Fibroblast of gingiva (primary cell): ENCODE results near the gene CPAMD8.

Source experiments
- DNase-seq: peaks from one replicate; pipeline ENCODE4 v3.0.0-alpha.2; 2011; ENCODE audit warnings: low read depth

Gene CPAMD8

DNA sequence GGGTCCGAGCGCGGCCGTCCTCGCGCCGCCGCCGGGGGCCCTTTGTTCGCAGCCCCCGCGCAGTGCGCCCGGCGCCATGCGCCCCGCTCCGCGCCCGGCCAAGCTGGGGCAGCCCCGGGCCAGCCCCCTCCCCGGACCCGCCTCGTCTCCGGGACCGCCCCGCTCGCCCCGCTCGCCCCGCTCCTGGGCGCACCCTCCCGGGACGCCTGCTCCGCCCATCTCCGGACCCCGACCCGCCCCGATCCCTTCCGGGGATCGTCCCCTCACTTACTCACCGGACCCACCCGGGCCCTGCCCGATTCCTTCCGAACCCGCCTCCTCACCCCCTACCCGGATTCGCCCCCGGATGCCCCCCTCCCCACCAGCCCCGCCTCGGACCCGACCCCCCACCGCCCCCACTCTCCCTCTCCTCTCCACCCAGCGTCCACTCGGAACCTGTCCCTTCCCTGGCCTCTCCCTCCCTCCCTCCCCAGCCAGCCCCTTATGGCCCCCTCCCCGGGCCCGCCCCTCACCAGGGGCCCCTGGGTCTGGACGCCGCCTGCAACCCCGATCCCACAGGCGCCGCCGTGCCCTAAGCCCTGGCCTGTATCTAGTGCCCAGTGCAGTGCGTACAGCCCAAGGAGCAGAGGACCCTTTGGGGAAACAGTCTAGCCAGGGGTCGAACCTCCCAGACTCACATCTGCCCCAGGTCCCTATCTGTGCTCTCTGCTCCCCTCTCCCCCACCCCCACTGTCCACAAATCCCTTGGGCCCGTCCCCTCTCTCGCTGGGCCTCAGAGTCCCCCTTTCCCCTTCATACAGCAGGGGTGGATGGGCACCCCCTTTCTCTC is at the start of gene CPAMD8:
Gene CPAMD8, minus strand, starts transcription at position 105 of the 829 bp plus-strand sequence. CDS start 168 bp downstream, outside the sequence.
- no peak for DNase-seq

GRCh38 chr19:17075864-17076542 is 49.4 kb upstream of the CPAMD8 start:
- no peak for DNase-seq

DNA sequence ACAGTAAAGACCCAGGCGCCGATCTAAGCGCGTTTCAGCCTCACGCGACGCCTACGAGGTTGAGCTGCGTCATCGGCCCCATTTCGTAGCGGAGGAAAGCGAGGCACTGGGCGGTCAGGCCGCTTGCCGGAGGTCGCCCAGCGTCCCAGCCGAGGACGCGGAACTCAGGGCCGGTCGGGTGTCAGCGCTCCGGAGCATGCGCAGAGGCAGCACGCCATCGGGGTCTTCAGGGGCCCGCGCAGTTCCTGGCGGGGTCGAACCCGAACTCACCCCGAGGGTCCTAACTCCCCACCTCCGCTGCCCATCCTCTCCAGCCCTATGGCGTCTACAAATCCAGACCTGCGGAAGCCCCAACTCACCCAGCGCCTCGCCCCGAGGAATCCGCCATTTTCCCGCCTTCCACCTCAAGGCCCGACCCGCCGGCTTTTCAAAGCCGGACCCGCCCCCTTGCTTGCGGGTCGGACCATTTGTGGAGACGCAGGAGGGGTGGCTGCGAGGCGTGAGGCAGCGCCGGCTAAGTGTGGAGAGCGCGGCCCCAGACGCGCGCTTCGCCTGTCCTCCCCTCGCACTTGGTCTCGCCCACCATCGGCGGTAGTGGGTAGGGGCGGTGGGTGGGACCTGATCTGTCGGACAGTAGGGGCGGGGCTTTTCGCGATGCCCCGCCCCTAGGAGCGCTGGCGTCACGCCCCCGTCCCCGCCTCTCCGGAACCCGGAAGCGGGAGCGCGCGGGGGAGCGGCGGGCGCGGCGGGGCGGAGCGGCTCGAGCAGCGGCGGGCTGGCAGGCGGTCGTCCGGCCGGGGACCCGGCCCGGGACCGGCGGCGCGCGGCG is 48.6 kb upstream of the CPAMD8 start, which contains the start of the genes HAUS8 and MYO9B:
Gene HAUS8, minus strand, starts transcription at position 418 of the 829 bp plus-strand sequence. Its CDS starts 30 bp downstream, at position 388.
Gene MYO9B, plus strand, starts transcription at position 743 of the 829 bp plus-strand sequence. CDS start 25,941 bp downstream, outside the sequence.
- DNase-seq = peak; percentile 100

DNA sequence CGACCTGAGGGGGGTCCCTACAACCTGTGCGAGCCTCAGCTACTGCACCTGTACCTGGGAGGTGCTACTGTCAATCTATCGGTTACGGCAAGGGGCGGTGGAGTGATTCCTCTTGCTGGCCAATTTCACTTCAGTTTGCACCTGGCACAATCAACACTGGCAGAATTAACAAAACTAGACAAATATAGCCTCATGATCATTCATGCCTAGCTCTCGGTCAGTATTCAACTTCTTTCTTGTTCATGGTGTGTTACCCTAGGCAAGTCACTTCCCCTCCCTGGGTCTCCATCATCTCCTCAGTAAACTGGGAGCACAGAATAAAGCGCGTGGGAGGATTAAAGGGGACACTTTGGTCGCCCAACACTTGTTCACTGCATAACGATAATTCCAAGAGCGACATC is 48.0 kb upstream of the CPAMD8 start:
- no peak for DNase-seq

DNA sequence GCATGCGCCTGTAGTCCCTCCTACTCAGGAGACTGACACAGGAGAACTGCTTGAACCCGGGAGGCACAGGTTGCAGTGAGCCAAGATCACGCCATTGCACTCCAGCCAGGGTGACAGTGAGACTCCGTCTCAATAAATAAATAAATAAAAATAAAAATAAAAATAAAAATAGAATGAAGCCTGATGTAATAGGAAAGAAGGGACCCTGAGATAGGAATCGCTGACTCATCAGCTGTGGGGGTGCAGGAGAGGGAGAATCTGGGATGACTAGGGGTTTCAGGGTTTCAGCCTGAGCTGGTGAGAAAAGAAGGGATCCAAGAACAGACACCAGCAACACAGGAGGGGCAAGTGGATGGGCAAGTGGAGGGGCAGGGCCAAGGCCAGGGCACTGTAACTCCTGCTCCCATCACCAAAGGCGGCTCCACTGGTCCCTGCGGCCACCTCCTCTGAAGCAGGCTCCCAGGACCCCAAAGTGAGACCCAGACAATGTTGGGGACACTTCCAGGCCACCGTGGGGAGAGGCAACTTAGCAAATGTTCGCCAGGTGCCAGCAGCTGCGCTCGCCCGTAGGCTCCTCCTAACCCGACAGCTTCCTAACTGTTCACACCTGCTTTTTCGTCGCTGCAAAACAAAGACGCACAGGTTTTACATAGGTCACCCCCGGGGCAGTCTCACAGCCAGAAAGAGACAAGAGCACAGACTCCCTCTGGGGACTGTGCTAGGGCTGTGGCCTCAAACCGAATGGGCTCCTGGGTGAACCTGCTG is 47.4 kb upstream of the CPAMD8 start:
- DNase-seq = no peak

GRCh38 chr19:17070912-17071311 is 44.3 kb upstream of the CPAMD8 start:
- no peak for DNase-seq

DNA sequence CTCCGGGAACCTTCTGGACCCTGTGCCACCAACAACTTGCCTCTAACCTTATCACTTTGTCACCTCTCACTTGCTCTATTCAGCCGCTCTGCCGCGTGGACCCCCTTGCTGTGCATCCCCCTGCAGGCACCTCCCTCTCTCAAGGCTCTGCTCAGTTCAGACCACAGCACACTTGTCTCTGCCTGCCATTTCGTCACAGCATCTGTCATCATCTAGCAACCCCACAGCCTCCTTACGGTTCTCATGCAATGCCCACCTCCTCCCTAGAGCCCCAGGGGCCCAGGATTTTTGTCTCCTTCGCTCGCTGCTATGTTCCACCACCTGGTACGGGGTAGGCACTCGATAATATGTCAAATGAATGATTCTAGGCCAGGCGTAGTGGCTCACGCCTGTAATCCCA is 43.8 kb upstream of the CPAMD8 start:
- no peak for DNase-seq

DNA sequence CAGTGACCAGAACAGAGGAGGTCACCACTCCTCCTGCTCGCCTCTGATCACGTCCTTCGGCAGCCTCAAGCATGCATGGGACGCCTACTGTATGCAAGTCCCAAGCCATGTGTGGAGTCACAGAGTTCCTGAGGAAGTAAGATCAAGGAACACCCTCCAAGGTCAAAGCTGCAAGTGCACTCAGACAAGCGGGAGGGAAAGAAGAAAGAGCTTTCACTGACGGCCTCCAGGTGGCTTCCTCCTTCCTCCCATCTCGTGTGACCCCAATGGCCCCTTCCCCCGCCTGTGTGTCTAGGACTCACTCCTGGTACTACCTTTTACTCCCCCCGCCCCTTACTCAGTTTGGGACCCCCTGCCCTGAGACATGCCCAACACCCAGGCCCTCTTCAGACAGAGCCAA is 42.6 kb upstream of the CPAMD8 start:
- no peak for DNase-seq

DNA sequence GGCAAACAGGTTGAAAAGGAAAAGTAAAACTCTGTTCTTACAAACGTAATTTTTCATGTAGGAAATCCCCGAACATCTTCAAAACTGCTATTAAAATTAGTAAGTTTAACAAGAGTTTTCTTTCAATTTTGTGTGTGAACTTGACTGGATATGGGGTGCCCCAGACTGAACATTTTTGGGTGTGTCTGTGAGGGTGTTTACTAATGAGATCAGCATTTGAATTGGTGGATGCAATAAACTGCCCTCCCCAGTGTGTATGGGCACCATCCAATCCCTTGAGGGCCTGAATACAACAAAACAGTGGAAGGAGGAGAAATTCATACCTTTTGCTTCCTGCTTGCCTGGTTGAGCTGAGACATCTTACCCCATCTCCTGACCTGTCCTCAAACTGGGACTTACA is 36.8 kb upstream of the CPAMD8 start:
- no peak for DNase-seq

DNA sequence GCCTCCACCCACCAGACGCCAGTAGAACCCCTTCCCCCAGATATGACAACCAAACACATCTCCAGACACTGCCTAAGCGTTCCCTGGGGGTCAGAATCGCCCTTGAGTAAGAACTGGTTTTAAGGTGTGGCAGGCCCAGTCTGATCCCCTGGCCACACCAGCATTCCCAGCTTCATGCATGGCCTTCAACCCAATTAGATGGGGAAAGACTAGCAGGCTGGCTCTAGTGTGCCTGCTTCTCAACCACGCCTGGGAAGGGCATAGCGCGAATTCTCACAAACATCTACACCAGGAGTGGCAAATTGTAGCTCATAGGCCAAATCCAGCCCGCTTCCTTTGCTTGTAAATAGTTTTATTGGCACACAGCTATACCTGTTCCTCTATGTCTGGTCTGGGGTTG is 35.1 kb upstream of the CPAMD8 start:
- DNase-seq = no peak

DNA sequence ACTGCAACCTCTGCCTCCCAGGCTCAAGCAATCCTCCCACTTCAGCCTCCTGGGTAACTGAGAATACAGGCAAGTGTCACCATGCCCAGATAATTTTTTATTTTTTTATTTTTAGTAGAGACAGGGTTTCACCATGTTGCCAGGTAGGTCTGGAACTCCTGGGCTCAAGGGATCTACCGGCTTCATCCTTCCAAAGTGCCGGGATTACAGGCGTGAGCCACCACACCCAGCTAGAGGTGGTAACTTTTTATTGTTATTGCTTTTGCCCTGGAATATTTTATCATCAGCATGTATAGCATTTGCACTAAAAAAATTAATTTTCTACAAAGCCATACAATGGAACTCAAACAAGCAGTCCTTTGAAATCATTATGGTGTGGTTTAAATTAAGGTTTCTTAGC is 34.6 kb upstream of the CPAMD8 start:
- DNase-seq = no peak

GRCh38 chr19:17060802-17061201 is 34.2 kb upstream of the CPAMD8 start:
- no peak for DNase-seq

DNA sequence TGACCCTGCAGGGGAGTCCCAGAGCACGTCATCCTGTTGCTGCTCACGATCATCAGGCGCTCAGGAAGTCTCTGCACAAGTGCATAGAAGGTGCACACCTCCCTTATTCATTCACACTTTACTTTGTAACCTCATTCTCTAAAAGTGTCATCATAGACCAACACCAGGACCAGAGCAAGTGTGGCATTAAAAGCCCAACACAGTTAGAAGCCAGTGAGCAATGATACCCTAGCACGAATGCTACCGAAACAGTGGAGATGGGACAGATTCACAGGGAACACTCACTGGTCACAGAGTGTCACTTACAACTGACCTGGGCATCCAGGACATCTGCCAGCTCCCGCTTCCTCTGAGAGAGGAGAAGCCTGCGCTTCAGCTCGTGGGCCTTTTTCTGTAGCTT is 31.6 kb upstream of the CPAMD8 start:
- DNase-seq = peak; percentile 33

- no peak for DNase-seq
Measured at GRCh38 chr19:17055636-17056035, 29.0 kb upstream of the CPAMD8 start.

DNA sequence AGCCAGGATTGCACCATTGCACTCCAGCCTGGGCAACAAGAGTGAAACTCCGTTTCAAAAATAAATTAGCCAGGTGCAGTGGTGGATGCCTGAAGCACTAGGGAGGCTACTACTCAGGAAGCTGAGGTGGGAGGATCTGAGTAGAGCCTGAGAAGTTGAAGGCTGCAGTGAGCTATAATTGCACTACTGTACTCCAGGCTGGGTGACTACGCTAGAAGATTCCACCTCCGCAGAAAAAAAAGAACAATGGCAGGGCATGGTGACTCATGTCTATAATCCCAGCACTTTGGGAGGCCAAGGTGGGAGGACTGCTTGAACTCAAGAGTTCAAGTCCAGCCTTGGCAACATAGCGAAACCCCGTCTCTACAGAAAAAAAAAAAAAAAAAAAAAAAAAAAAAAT is 28.1 kb upstream of the CPAMD8 start:
- no peak for DNase-seq

DNA sequence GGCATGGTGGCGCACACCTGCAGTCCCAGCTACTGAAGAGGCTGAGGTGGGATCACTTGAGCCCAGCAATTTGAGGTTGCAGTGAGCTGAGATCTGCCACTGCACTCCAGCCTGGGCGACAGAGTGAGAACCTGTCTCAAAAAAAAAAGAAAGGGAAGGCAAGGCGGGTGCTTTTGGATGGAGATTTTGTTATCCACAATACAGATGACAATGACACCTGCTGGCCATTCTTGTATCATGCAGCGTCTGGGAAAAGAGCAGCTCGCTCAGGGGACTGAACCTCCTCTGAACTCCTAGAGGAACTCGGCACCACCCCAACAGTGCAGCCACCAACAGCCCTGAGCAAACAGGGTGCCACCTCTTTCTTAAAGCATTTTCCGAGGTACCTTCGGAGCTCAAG is 25.8 kb upstream of the CPAMD8 start:
- DNase-seq = peak; percentile 52

DNA sequence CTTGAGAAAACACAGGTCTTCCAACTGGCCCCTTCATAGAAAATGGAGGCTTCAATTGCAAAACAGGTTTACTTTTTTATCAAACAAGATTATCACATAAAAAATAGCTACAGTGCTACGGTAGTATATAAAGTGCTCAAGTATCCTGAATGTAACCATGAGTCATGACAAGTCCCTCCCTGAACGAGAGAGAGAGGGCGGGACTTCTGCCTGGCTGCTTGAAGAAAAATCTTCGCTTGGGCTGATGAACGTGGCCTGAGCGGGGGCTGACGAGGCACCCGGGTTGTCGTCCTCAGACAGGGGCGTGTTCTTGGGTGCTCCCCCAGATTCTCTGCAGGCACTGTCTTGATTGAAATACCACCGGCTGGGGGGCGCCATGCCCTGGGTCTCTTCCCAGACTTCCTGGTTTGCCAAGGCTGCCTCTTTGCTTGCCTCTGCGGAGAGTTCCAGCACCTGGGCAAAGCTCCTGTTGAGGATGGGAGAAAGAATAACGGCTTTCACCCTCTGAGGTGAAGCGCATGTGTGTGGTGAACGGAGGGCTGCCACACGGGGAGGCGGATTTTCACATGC is 23.2 kb upstream of the CPAMD8 start:
- DNase-seq = peak; percentile 44

DNA sequence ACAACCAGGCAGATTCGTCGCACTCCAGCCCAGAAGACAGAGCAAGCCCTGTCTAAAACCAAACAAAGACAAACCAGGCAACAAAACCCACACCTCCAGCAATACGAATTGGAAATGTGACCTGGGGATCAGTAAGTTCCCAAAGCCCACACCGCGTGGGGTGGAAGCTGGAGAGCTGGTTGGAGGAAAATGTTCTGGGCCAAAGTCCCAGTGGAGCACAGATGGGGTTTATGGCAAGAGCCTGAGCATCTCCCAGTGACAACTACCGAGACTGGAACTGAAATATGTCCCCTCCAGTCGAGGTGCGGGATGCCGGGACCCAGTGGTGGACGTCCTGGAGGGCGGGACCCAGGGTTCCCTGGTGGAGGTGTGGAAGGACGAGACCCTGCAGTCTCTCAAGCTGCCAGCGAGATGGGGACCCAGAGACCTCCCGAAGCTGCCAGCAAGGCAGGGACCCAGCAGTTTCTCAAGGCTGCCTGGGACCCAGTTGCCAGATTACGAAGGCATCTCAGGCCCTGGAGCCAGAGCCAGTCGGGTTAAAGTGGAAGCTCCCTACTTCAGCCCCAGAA is 22.4 kb upstream of the CPAMD8 start:
- DNase-seq = no peak

DNA sequence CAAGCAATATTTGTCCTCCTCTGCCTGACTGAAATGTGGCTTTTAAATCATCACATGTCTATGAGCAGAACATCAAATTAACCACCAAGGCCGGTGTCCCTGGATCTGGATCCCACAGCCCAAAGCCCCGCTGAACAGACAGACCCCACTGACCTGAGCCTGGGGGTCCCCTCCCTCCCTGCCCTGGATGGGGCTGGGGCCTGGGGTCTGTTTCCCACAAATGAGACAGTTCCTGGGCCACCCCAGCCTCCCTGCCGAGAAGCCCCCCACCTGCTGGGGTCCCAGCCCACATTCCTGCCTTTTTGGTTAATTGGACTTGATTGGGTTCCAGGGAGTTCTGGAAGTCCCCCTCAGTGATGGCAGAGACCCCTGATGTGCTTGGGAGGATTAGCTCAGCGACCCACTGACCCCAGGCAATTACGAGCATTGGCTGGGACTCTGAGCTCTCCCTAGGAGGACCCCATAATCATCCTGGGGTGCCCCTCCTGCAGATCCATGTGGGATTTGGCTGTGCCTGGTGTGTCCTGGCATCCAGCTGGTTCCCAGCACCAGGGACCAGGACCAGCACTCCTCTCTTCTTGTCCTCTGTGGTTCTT is 19.4 kb upstream of the CPAMD8 start:
- no peak for DNase-seq

DNA sequence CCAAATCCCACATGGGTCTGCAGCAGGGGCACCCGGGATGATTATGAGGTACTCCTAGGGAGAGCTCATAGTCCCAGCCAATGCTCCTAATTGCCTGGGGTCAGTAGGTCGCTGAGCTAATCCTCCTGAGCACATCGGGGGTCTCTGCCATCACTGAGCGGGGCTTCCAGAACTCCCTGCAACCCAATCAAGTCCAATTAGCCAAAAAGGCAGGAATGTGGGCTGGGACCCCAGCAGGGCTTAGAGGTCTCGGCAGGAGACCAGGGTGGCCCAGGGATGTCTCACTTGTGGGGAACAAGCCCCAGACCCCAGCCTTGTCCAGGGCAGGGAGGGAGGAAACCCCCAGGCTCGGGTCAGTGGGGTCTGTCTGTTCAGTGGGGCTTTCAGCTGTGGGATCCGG is 17.1 kb upstream of the CPAMD8 start:
- DNase-seq = no peak

GRCh38 chr19:17041976-17042375 is 15.4 kb upstream of the CPAMD8 start:
- DNase-seq = peak; percentile 49
